Astrocyte of the hippocampus (primary cell): ENCODE results near the gene HMGCS1.
"Not testable (repeated sequence)": the region's sequence is repeated elsewhere in the genome, so short reads cannot be mapped to it uniquely, and the experiment has no call there.

Experiments used
- DNase-seq: peaks from one replicate; pipeline ENCODE4 v3.0.0; 2011; ENCODE audit warnings: low read depth, low spot score

Gene HMGCS1

GRCh38 chr5:43274435-43275114, 38.6 kb downstream of the HMGCS1 start:
- DNase-seq, result no peak

- no peak for DNase-seq
These were observed 39.7 kb downstream of the HMGCS1 start for GRCh38 chr5:43273552-43273951.

- no peak for DNase-seq
These were observed 42.6 kb downstream of the HMGCS1 start for GRCh38 chr5:43270645-43271044.

GRCh38 chr5:43268188-43268820, 44.9 kb downstream of the HMGCS1 start:
- DNase-seq, result no peak

- DNase-seq, result not testable (repeated sequence)
These were observed 50.9 kb downstream of the HMGCS1 start for GRCh38 chr5:43262269-43262668.

GRCh38 chr5:43258116-43258515, 55.1 kb downstream of the HMGCS1 start:
- no peak for DNase-seq

GRCh38 chr5:43256261-43256966, 56.8 kb downstream of the HMGCS1 start:
- no peak for DNase-seq

GRCh38 chr5:43255704-43256103, 57.5 kb downstream of the HMGCS1 start:
- DNase-seq, result no peak

GRCh38 chr5:43251754-43252153, 61.5 kb downstream of the HMGCS1 start:
- no peak for DNase-seq

- DNase-seq, result no peak
These were observed 67.4 kb downstream of the HMGCS1 start for GRCh38 chr5:43245724-43246385.

- DNase-seq, result no peak
These were observed 68.2 kb downstream of the HMGCS1 start for GRCh38 chr5:43244823-43245565.

GRCh38 chr5:43243270-43243669, 69.9 kb downstream of the HMGCS1 start:
- DNase-seq, result no peak

- DNase-seq, result no peak
These were observed 71.0 kb downstream of the HMGCS1 start for GRCh38 chr5:43242196-43242595.
